ENCODE data around the gene HDAC7. TPM values are rescaled to one million over a fixed set of nuclear protein-coding genes. Genes with fewer than 3 reads are reported as not detected.

The HDAC7 gene
- total RNA-seq, 1 donor from 2014 or later: 120 TPM

DNA sequence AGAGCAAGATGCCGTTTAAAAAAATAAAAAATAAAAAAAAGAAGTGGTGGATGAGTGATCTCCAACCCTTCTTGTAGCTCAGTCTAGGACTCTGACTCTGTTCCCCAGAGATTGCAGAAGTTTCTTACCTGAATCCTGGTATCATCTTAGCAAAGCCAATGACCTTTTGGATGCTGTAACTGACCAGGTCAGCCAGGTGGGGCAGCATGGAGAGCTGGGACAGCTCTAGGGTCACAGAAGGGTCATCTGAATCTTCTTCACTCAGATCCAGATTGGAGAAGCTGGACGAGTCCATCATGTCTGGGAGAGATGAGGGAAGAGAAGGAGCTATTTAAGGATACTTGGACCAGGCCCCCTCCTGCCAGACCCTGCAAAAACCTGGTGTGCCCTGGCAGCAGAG is 35.8 kb upstream of the HDAC7 start:
- Mint-ChIP-seq H3K4me1 (ENCODE audit: unreplicated experiment) (no peaks in the 10 kb centered on the region), H3K27ac (ENCODE audit: unreplicated experiment) (no peak overlapping the region)

DNA sequence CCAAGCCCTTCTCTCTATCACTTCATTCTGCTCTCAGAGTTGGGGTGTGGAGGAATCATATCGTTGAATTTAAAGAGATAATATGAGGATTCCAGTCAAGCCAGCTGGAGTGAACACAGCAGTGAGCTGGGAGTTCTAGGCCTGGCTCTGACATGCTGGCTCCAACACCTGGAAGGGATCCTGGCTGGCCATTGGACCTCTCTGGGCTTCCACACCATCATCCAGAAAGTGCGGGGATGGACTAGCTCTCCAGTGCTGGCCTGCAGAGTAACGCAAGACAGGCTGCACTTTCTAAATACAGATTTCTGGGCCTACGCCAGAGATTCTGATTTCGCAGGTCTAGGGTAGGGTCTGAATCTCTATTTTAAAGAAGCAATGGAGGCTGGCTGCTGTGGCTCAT is 34.8 kb upstream of the HDAC7 start:
- no peaks in the 10 kb centered on the region for H3K27me3 Mint-ChIP-seq (ENCODE audit: unreplicated experiment)
- no peaks in the 10 kb centered on the region for H3K36me3 Mint-ChIP-seq (ENCODE audit: unreplicated experiment)
- TF ChIP-seq, protein P1, sequence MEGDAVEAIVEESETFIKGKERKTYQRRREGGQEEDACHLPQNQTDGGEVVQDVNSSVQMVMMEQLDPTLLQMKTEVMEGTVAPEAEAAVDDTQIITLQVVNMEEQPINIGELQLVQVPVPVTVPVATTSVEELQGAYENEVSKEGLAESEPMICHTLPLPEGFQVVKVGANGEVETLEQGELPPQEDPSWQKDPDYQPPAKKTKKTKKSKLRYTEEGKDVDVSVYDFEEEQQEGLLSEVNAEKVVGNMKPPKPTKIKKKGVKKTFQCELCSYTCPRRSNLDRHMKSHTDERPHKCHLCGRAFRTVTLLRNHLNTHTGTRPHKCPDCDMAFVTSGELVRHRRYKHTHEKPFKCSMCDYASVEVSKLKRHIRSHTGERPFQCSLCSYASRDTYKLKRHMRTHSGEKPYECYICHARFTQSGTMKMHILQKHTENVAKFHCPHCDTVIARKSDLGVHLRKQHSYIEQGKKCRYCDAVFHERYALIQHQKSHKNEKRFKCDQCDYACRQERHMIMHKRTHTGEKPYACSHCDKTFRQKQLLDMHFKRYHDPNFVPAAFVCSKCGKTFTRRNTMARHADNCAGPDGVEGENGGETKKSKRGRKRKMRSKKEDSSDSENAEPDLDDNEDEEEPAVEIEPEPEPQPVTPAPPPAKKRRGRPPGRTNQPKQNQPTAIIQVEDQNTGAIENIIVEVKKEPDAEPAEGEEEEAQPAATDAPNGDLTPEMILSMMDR (IDR thresholded peaks at IDR 0.05): no peak
- no peaks in the 10 kb centered on the region for H3K9me3 Mint-ChIP-seq (ENCODE audit: unreplicated experiment)
- H3K4me3 Mint-ChIP-seq (ENCODE audit: unreplicated experiment): no peak overlapping the region
- peaks cover 2% of the 10 kb centered on the region for H3K4me1 Mint-ChIP-seq (ENCODE audit: unreplicated experiment)
- DNase-seq (ENCODE audit: extremely low spot score, unreplicated experiment): no peak
- no peak overlapping the region for H3K27ac Mint-ChIP-seq (ENCODE audit: unreplicated experiment)

More for the DNA sequence above, 35.8 kb upstream of the HDAC7 start:
- TF ChIP-seq, protein P1 (IDR thresholded peaks at IDR 0.05): no peak
- no peak for DNase-seq (ENCODE audit: extremely low spot score, unreplicated experiment)
- no peak overlapping the region for H3K4me3 Mint-ChIP-seq (ENCODE audit: unreplicated experiment)
- H3K9me3 Mint-ChIP-seq (ENCODE audit: unreplicated experiment): no peaks in the 10 kb centered on the region
- H3K36me3 Mint-ChIP-seq (ENCODE audit: unreplicated experiment): no peaks in the 10 kb centered on the region
- no peaks in the 10 kb centered on the region for H3K27me3 Mint-ChIP-seq (ENCODE audit: unreplicated experiment)

DNA sequence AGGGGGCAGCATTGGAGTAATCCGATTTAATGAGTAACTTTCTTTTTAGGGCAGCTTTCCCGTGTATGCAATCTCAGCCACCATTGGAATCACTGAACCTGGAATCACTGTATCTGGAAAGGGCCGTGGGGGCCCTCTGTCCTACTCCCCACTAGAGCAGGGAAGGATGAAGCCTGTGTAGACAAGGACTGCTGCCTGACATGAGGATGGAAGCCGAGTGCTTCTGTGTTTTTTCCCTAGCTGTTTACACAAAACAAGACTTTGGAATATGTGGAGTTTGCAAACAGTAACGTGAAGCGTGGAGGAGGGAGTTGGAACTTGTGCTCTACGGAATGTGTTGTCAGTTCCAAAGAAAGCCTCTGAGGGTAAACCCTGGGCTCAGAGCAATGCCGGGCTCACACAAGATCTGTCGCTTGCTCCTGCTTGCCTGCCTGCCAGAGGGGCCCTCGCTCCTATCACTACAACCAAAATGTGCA is 32.4 kb upstream of the HDAC7 start:
- Mint-ChIP-seq H3K9me3 (ENCODE audit: unreplicated experiment) (no peaks in the 10 kb centered on the region), H3K4me3 (ENCODE audit: unreplicated experiment) (no peak overlapping the region), H3K27me3 (ENCODE audit: unreplicated experiment) (no peaks in the 10 kb centered on the region), H3K36me3 (ENCODE audit: unreplicated experiment) (no peaks in the 10 kb centered on the region), H3K4me1 (ENCODE audit: unreplicated experiment) (peaks cover 2% of the 10 kb centered on the region), H3K27ac (ENCODE audit: unreplicated experiment) (no peak overlapping the region)
- no peak for DNase-seq (ENCODE audit: extremely low spot score, unreplicated experiment)
- TF ChIP-seq, protein P1 (IDR thresholded peaks at IDR 0.05): no peak

DNA sequence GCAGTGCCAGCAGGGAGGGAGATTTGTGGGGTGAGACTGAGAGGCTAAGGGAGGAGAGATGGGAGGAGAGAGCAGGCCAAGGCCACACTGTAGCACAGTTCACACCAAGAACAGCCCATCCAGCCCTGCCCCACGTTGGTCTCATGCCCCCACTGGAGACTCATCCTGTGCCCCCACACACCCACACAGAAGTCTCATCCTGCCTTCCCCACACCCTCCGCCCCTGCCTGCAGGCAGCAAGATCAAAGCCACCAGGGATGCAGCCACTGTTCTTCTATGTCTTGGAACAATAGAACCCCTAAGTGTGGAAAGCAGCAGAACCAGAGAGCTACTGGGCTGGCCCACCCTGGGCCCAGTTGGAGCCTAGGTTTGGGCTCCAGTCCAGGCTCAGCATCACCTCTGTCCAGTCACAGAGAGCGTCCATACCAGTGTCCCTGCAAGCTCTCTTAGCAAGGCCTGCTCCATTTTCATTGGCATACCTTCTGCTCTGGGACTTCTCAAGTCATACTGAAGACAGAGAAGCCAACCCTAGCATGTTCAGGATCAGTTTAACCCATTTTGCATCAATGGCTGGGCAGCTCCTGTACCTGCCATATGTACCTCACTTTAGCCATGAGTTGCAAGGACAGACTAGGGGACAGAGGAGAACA is 31.7 kb upstream of the HDAC7 start:
- H3K4me1 Mint-ChIP-seq (ENCODE audit: unreplicated experiment): peaks cover 2% of the 10 kb centered on the region
- H3K36me3 Mint-ChIP-seq (ENCODE audit: unreplicated experiment): no peaks in the 10 kb centered on the region
- no peaks in the 10 kb centered on the region for H3K9me3 Mint-ChIP-seq (ENCODE audit: unreplicated experiment)
- DNase-seq (ENCODE audit: extremely low spot score, unreplicated experiment): no peak
- no peak overlapping the region for H3K4me3 Mint-ChIP-seq (ENCODE audit: unreplicated experiment)
- H3K27me3 Mint-ChIP-seq (ENCODE audit: unreplicated experiment): no peaks in the 10 kb centered on the region
- H3K27ac Mint-ChIP-seq (ENCODE audit: unreplicated experiment): no peak overlapping the region
- TF ChIP-seq, protein P1 (IDR thresholded peaks at IDR 0.05): no peak

DNA sequence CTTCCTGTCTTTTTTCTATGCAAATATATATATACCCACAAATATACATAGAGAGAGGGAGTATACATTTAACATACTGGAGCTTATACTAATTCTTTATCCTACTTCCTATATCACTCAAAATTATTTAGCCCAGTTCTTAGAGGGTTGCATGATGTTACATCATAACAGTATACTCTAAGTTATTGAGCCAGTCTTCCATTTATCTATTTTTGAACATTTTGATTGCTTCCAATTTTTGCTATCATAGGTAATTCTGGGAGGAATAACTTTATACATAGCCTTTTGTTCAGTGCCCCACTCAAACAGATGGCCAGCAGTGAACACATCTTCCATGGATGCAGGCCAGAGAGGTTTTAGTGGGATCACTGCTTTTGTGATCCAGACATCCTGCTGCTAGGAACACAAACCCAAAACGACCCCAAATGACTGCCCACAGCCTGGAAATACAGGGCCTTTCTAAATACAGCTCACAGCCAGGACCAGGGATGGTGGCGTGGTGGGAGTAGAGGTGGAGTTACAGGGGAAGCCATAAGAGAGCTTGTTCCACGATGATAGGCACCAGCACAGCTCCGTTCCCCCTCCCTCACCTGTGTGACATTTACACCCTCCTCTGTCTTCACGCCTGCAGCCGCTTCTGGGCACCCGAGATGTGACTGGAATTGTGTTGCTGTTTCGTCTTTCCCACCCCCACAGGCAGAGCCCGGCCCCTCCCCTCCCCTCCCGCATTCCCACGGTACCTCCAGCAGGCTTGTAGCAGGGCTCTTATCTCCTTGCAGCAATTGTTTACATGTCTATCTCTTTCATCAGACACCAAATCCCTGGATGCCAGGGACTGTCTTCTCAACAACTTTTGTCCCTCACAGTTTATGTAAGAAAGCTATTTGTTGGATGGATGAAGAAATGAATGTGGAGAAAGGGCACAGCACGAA is 30.7 kb upstream of the HDAC7 start:
- H3K4me3 Mint-ChIP-seq (ENCODE audit: unreplicated experiment): no peak overlapping the region
- no peak overlapping the region for H3K27ac Mint-ChIP-seq (ENCODE audit: unreplicated experiment)
- H3K36me3 Mint-ChIP-seq (ENCODE audit: unreplicated experiment): no peaks in the 10 kb centered on the region
- peaks cover 2% of the 10 kb centered on the region for H3K4me1 Mint-ChIP-seq (ENCODE audit: unreplicated experiment)
- H3K27me3 Mint-ChIP-seq (ENCODE audit: unreplicated experiment): no peaks in the 10 kb centered on the region
- TF ChIP-seq, protein P1 (IDR thresholded peaks at IDR 0.05): no peak
- H3K9me3 Mint-ChIP-seq (ENCODE audit: unreplicated experiment): no peaks in the 10 kb centered on the region
- DNase-seq (ENCODE audit: extremely low spot score, unreplicated experiment): no peak
